C4-2B (cell line): Measurements from ENCODE around the gene SMYD2.

Experiments
- ZFX ChIP-seq: fragments of 450-650 bp; IDR thresholded peaks from 2 replicates; pipeline ENCODE4 v1.6.1; 2017
- TF ChIP-seq, protein P1 (sequence below): fragments of 450-650 bp; conservative IDR thresholded peaks from 2 replicates; pipeline ENCODE4 v1.5.1; 2017; ENCODE audit warnings: mild to moderate bottlenecking

DNA sequence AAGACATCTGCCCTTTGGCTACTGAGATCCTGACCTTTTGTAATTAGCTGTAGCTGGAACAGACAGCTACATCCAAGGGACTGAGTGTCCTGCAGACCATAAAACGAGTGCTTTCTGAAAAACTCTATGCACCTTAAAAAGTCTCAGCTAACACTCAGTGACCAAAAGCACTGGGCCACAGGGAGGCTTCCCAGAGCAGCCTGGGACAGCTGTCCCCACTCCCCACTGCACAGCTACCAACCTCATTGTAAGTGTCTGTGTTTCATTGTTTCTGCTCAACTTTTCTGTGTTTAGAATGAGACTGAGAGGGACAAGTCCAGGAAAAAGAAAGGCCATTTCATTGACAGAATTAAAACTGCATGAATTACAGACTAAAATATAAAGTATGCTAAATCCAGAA lies 80.7 kb downstream of the SMYD2 start:
- TF ChIP-seq ZFX: no peak
- TF ChIP-seq, protein P1, sequence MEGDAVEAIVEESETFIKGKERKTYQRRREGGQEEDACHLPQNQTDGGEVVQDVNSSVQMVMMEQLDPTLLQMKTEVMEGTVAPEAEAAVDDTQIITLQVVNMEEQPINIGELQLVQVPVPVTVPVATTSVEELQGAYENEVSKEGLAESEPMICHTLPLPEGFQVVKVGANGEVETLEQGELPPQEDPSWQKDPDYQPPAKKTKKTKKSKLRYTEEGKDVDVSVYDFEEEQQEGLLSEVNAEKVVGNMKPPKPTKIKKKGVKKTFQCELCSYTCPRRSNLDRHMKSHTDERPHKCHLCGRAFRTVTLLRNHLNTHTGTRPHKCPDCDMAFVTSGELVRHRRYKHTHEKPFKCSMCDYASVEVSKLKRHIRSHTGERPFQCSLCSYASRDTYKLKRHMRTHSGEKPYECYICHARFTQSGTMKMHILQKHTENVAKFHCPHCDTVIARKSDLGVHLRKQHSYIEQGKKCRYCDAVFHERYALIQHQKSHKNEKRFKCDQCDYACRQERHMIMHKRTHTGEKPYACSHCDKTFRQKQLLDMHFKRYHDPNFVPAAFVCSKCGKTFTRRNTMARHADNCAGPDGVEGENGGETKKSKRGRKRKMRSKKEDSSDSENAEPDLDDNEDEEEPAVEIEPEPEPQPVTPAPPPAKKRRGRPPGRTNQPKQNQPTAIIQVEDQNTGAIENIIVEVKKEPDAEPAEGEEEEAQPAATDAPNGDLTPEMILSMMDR: no peak
